HepG2 (cell line): ENCODE results near the gene CISD2. TPM values are rescaled to one million over a fixed set of nuclear protein-coding genes. Genes with fewer than 3 reads are reported as not detected.

Experiments
- ARID4A ChIP-seq: sonication (generic); formaldehyde crosslinking; IDR thresholded peaks from 2 replicates; pipeline ENCODE4 v1.5.0; 2020; ENCODE audit warnings: mild to moderate bottlenecking, missing genetic modification reagents, borderline replicate concordance
- CCDC6 ChIP-seq: sonication (generic); formaldehyde crosslinking; IDR thresholded peaks from 2 replicates; pipeline ENCODE4 v1.8.1; 2022; ENCODE audit warnings: mild to moderate bottlenecking, missing genetic modification reagents, moderate library complexity
- GABPA ChIP-seq, 2 experiments: IDR thresholded peaks; 2 replicates each; pipeline ENCODE4 v1.6.1; 2011 to 2016; ENCODE audit warnings: low read depth in 2 of 2, low read length in 1 of 2, missing biosample characterization in 1 of 2, missing genetic modification characterization in 1 of 2
- HDAC6 ChIP-seq: fragments of 200-600 bp; sonication (generic); IDR thresholded peaks from 2 replicates; pipeline ENCODE4 v1.7.0; 2017; ENCODE audit warnings: mild to moderate bottlenecking, antibody characterized with exemption, low read length, low read depth
- HOXA7 ChIP-seq: sonication (generic); formaldehyde crosslinking; IDR thresholded peaks from 2 replicates; pipeline ENCODE4 v1.8.1; 2022; ENCODE audit warnings: mild to moderate bottlenecking, missing genetic modification reagents, moderate library complexity
- MAX ChIP-seq: IDR thresholded peaks from 2 replicates; pipeline ENCODE4 v1.6.1; 2012; ENCODE audit warnings: inconsistent platforms
- PHF8 ChIP-seq: sonication (generic); formaldehyde crosslinking; IDR thresholded peaks from 2 replicates; pipeline ENCODE4 v1.5.0; 2020; ENCODE audit warnings: missing genetic modification reagents
- STAT5B ChIP-seq: sonication (generic); formaldehyde crosslinking; IDR thresholded peaks from 2 replicates; pipeline ENCODE4 v1.4.0; 2020; ENCODE audit warnings: missing genetic modification reagents
- ZBTB7A ChIP-seq: sonication (generic); formaldehyde crosslinking; IDR thresholded peaks from 2 replicates; pipeline ENCODE4 v1.8.0; 2022; ENCODE audit warnings: mild to moderate bottlenecking, missing genetic modification reagents
- ZNF142 ChIP-seq: sonication (generic); formaldehyde crosslinking; IDR thresholded peaks from 2 replicates; pipeline ENCODE4 v1.4.0; 2020; ENCODE audit warnings: missing genetic modification reagents
- ZNF280B ChIP-seq: sonication (generic); formaldehyde crosslinking; IDR thresholded peaks from 2 replicates; pipeline ENCODE4 v1.5.0; 2020; ENCODE audit warnings: missing genetic modification reagents, mild to moderate bottlenecking, borderline replicate concordance
- ZNF362 ChIP-seq: sonication (generic); formaldehyde crosslinking; IDR thresholded peaks from 2 replicates; pipeline ENCODE4 v1.4.0; 2020; ENCODE audit warnings: missing genetic modification reagents, mild to moderate bottlenecking, borderline replicate concordance
- ZNF367 ChIP-seq: sonication (generic); formaldehyde crosslinking; IDR thresholded peaks from 2 replicates; pipeline ENCODE4 v1.4.0; 2020; ENCODE audit warnings: missing genetic modification reagents, borderline replicate concordance
- ZNF879 ChIP-seq: sonication (generic); formaldehyde crosslinking; IDR thresholded peaks from 2 replicates; pipeline ENCODE4 v1.8.1; 2023; ENCODE audit warnings: missing genetic modification reagents
- polyA plus RNA-seq, 8 experiments: library from polyadenylated mRNA; depleted of rRNA in 3 of 8; stranded (reverse) in 7 of 8; unstranded in 1 of 8; fragments of >200 nt; fragmentation: Illumina TruSeq in 4 of 8; extraction: Trizol in 4 of 8; gene quantifications; 2 replicates each; pipeline versions ENCODE4 v1.2.1 to v1.2.3, GENCODE V29; 2011 to 2016; ENCODE audit warnings: low read depth in 4 of 8, missing spikeins in 1 of 8, mixed read lengths in 1 of 8; ENCODE audit not compliant: insufficient read depth in 1 of 8
- total RNA-seq, 5 experiments: library from RNA; depleted of rRNA; stranded (reverse); fragments of >200 nt; fragmentation: Illumina TruSeq; extraction: Trizol; gene quantifications; 2 replicates each; pipeline ENCODE4 v1.2.3, GENCODE V29; 2016; ENCODE audit warnings: low read depth in 1 of 5

The CISD2 gene
- total and polyA plus RNA-seq, 2 of the 13 experiments (the other 11 are each of a cell fraction or from before 2014, with no cell fraction given): 24.5 to 37.7 TPM

- TF ChIP-seq ZNF142 (CRISPR knock-in tag) (peak; percentile 34; the same call in 1 of the 2 replicates), STAT5B (CRISPR knock-in tag) (no peak), ZNF362 (CRISPR knock-in tag) (peak; percentile 46; the same call in 1 of the 2 replicates), PHF8 (CRISPR knock-in tag) (peak; percentile 87), ZNF280B (CRISPR knock-in tag) (0 out of 2 replicates have a peak, but pooled peaks have one; percentile 23), ARID4A (CRISPR knock-in tag) (peak; percentile 70; the same call in 1 of the 2 replicates), ZNF367 (CRISPR knock-in tag) (no peak; the same call in 1 of the 2 replicates), CCDC6 (CRISPR knock-in tag) (peak; percentile 28; the same call in 1 of the 2 replicates), HOXA7 (CRISPR knock-in tag) (no peak), GABPA (IDR thresholded peaks at IDR 0.05; ENCODE audit: low read depth, low read length) (peak; percentile 56; the same call in 1 of the 2 replicates), GABPA (CRISPR knock-in tag; IDR thresholded peaks at IDR 0.05; ENCODE audit: low read depth) (no peak), ZBTB7A (CRISPR knock-in tag) (peak; percentile 46; the same call in 1 of the 2 replicates), MAX (peak; percentile 95), ZNF879 (CRISPR knock-in tag) (0 out of 2 replicates have a peak, but pooled peaks have one; percentile 71), HDAC6 (no peak)
Observed at GRCh38 chr4:102826890-102827673, 41.7 kb upstream of the CISD2 start, which contains the start of gene UBE2D3 (continued).
